Activated effector memory CD4-positive, alpha-beta T cell treated with anti-CD3 and anti-CD28 coated beads, Interleukin-2, amount 50 U/mL, for 16 hours (primary cell): Measurements from ENCODE around the gene ZRANB3.

Experiments
- DNase-seq: peaks from one replicate; pipeline ENCODE4 v3.0.0-alpha.2; 2020

ZRANB3 gene

GRCh38 chr2:135238651-135239050, 292.4 kb downstream of the ZRANB3 start:
- DNase-seq, result no peak

GRCh38 chr2:135230150-135230549, 300.9 kb downstream of the ZRANB3 start:
- DNase-seq, result no peak

- no peak for DNase-seq
Observed at GRCh38 chr2:135227386-135227785, 303.6 kb downstream of the ZRANB3 start.

GRCh38 chr2:135226961-135227360, 304.1 kb downstream of the ZRANB3 start:
- no peak for DNase-seq

GRCh38 chr2:135225781-135226180, 305.2 kb downstream of the ZRANB3 start:
- no peak for DNase-seq

- no peak for DNase-seq
Observed at GRCh38 chr2:135219226-135219625, 311.8 kb downstream of the ZRANB3 start.

- DNase-seq, result no peak
Observed at GRCh38 chr2:135218426-135218825, 312.6 kb downstream of the ZRANB3 start.

- no peak for DNase-seq
Observed at GRCh38 chr2:135212757-135213156, 318.3 kb downstream of the ZRANB3 start.

GRCh38 chr2:135208016-135208415, 323.0 kb downstream of the ZRANB3 start:
- DNase-seq, result no peak

GRCh38 chr2:135203944-135204343, 327.1 kb downstream of the ZRANB3 start:
- DNase-seq, result no peak

GRCh38 chr2:135202751-135203150, 328.3 kb downstream of the ZRANB3 start:
- DNase-seq, result no peak

- no peak for DNase-seq
Observed at GRCh38 chr2:135198481-135198880, 332.5 kb downstream of the ZRANB3 start.

- DNase-seq, result no peak
Observed at GRCh38 chr2:135190799-135191198, 340.2 kb downstream of the ZRANB3 start.

GRCh38 chr2:135189148-135189547, 341.9 kb downstream of the ZRANB3 start:
- no peak for DNase-seq

GRCh38 chr2:135187270-135187669, 343.7 kb downstream of the ZRANB3 start:
- DNase-seq, result no peak

- DNase-seq, result no peak
Observed at GRCh38 chr2:135186054-135186453, 345.0 kb downstream of the ZRANB3 start.

GRCh38 chr2:135183822-135184221, 347.2 kb downstream of the ZRANB3 start:
- no peak for DNase-seq

- DNase-seq, result no peak
Observed at GRCh38 chr2:135182601-135183000, 348.4 kb downstream of the ZRANB3 start.

GRCh38 chr2:135182190-135182589, 348.8 kb downstream of the ZRANB3 start:
- no peak for DNase-seq

GRCh38 chr2:135179689-135180088, 351.3 kb downstream of the ZRANB3 start:
- no peak for DNase-seq

GRCh38 chr2:135175177-135175576, 355.8 kb downstream of the ZRANB3 start:
- DNase-seq, result no peak

- DNase-seq, result no peak
Observed at GRCh38 chr2:135174810-135175093, 356.3 kb downstream of the ZRANB3 start.

- no peak for DNase-seq
Observed at GRCh38 chr2:135174049-135174809, 356.8 kb downstream of the ZRANB3 start.

GRCh38 chr2:135169900-135170753, 360.9 kb downstream of the ZRANB3 start:
- DNase-seq, result no peak
